ENCODE results near the gene SGIP1. TPM values are rescaled to one million over a fixed set of nuclear protein-coding genes. Genes with fewer than 3 reads are reported as not detected.

Gene SGIP1, protein sequence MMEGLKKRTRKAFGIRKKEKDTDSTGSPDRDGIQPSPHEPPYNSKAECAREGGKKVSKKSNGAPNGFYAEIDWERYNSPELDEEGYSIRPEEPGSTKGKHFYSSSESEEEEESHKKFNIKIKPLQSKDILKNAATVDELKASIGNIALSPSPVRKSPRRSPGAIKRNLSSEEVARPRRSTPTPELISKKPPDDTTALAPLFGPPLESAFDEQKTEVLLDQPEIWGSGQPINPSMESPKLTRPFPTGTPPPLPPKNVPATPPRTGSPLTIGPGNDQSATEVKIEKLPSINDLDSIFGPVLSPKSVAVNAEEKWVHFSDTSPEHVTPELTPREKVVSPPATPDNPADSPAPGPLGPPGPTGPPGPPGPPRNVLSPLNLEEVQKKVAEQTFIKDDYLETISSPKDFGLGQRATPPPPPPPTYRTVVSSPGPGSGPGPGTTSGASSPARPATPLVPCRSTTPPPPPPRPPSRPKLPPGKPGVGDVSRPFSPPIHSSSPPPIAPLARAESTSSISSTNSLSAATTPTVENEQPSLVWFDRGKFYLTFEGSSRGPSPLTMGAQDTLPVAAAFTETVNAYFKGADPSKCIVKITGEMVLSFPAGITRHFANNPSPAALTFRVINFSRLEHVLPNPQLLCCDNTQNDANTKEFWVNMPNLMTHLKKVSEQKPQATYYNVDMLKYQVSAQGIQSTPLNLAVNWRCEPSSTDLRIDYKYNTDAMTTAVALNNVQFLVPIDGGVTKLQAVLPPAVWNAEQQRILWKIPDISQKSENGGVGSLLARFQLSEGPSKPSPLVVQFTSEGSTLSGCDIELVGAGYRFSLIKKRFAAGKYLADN
- not detected for total RNA-seq

DNA sequence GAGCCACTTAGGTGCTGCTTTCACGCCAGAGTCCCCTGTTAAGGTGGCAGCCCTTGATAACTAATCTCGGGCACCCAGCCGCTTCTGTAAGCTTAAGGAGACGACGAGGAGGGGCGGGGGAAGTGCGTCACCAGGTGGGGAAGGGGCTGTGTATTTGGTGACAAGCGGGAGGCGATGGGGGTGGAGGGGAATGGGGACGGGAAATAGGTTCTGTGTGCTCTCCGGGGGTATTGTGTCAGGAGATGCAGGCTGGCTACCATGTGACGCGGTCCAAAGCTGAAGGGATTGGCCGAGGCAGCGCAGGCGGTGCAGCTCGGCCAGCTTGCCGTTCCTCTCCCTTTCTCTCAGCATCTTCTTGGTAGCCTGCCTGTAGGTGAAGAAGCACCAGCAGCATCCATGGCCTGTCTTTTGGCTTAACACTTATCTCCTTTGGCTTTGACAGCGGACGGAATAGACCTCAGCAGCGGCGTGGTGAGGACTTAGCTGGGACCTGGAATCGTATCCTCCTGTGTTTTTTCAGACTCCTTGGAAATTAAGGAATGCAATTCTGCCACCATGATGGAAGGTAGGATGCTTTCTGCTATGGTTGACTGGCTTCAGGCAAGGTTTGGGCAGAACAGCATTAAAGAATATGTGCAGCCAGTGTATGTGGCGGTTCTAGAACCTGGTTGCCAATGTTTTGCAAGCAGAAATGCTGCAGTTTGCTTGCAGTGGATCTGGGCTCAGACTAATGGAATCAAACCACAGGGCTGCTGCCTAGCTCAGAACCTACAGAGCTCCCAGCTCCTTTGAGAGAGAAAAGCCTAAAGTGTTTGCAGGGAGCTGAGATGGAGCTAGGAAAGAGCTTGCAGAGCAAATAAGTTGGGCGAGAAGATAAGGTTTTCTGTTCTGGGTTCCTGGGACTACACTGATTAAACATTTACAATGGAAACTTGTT, at the start of gene SGIP1:
SGIP1 (plus strand) TSS at position 350 of the 937 bp plus-strand sequence; CDS start at position 556, 206 bp downstream.
- ATAC-seq (replicated peaks), result peak; percentile 40
- Mint-ChIP-seq H3K4me3 (peak within 1 kb of the TSS; percentile 78), H3K27ac (peak within 1 kb of the TSS; percentile 43), H3K36me3 (ENCODE audit: low read depth) (no peaks in the 10 kb centered on the region), H3K4me1 (peaks cover 5% of the 10 kb centered on the region), H3K9me3 (no peaks in the 10 kb centered on the region), H3K27me3 (peaks cover 46% of the 10 kb centered on the region)

DNA sequence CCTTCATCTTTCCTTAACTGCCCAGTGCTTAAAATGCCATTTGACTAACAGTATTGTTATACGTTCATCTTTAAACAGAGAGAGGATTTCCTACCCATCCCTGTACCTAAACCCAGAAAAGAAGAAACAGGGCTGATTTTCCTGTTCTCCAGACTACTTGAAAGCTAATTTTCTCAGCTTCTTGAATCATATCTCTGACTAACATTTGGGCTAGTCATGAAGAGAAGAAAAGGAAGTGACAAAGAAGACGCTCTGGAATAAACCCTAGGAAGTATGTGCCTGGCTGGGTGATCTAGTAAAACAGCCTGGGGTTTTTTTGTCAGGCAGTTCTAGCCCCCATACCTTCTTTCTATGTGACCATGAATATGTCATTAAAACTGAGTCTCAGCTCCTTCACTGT, 44.8 kb upstream of the SGIP1 start:
- ATAC-seq (replicated peaks), result no peak
- no peak overlapping the region for H3K27ac Mint-ChIP-seq
- H3K27me3 Mint-ChIP-seq, result no peaks in the 10 kb centered on the region
- no peaks in the 10 kb centered on the region for H3K9me3 Mint-ChIP-seq
- H3K36me3 Mint-ChIP-seq (ENCODE audit: low read depth), result no peaks in the 10 kb centered on the region
- no peak overlapping the region for H3K4me3 Mint-ChIP-seq
- no peaks in the 10 kb centered on the region for H3K4me1 Mint-ChIP-seq

DNA sequence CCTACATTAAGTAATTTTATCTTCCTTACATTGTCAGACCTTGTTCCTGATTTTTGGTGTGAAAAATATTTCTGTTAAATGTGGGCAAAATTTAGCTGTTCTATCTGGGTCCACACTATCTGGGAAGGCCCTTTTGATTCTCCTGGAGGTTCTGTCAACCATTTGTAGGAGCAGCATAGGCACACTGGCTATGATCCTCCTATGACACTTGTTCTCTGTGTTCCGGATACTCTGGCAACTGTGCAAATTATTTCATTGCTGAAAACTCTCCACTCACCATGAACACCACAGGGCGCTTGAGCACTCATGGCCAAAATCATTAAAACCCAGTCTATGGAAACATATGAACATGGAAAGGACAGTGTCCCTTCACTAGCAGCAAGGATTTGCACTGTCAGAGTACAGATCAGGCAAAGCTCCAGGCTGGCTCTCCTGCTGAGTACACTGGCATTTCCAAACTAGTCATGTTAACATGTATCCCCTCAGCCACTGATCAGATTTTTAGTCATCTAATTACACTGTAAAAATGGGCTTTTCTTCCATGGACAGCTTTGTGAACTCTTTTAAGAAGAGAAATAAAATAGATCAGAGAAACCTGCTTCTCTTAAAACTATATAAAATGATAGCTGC, 43.9 kb upstream of the SGIP1 start:
- no peak for ATAC-seq (replicated peaks)
- Mint-ChIP-seq H3K4me3 (no peak overlapping the region), H3K27ac (no peak overlapping the region), H3K27me3 (no peaks in the 10 kb centered on the region), H3K9me3 (no peaks in the 10 kb centered on the region), H3K36me3 (ENCODE audit: low read depth) (no peaks in the 10 kb centered on the region), H3K4me1 (no peaks in the 10 kb centered on the region)

DNA sequence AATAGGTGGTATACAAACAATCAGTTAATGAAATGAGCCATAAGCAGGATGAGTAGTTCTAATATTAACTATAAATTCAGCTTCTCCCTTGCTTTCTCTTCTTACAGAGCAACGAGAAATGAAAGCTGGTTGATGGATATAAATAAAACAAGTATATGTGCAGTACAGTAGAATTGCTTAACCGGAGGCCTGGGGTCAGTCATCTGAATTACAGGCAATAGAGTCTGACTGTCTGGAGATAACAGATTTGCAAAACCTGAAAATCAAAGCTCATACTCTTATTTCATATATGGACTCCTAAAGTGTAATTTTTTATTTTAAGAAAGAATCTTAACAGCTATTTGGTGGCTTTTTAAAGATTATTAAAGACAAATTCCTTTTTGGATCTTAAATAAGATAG, 43.1 kb upstream of the SGIP1 start:
- Mint-ChIP-seq H3K4me3 (no peak overlapping the region), H3K27me3 (no peaks in the 10 kb centered on the region), H3K36me3 (ENCODE audit: low read depth) (no peaks in the 10 kb centered on the region), H3K27ac (no peak overlapping the region), H3K9me3 (no peaks in the 10 kb centered on the region), H3K4me1 (no peaks in the 10 kb centered on the region)
- ATAC-seq (replicated peaks), result no peak

DNA sequence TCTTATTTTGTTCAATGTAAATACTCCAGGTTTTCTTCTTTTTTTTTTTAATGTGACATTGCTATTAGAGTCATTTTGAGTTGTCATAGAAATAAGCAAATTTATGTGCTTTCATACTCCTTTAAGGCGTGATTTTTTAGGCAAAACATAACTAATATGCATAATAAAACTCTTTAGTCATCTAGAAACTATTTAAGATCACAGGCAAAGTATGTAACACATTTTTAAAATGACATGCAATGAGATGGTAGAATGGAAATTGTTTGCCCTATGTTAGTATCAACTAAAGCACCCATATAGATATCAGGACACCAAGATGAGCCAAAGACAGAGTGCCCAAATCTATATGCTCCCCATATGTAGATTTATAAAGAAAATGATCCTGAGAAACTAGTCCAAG, 41.5 kb upstream of the SGIP1 start:
- Mint-ChIP-seq H3K9me3 (no peaks in the 10 kb centered on the region), H3K4me1 (no peaks in the 10 kb centered on the region), H3K27ac (no peak overlapping the region), H3K4me3 (no peak overlapping the region), H3K36me3 (ENCODE audit: low read depth) (no peaks in the 10 kb centered on the region), H3K27me3 (peaks cover 7% of the 10 kb centered on the region)
- no peak for ATAC-seq (replicated peaks)

DNA sequence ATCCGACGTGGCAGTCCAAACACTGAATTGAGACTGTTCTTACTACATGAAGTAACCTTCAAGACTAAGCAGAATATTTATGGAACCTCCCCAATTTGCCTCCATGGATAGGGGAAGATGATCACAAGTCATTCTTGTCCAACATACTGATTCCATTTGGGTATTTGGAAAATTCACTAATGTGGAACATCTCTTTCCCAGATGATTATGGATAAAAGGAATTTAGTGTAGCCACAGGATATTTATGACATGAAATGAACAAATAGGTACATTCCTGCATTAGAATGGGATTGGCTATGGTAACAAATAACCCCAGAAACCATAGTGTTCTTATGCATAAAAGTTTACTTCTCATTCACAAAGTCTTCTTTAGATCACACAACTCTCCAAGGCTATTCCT, 40.2 kb upstream of the SGIP1 start:
- Mint-ChIP-seq H3K9me3 (no peaks in the 10 kb centered on the region), H3K27ac (no peak overlapping the region), H3K4me3 (no peak overlapping the region), H3K27me3 (peaks cover 11% of the 10 kb centered on the region), H3K4me1 (no peaks in the 10 kb centered on the region), H3K36me3 (ENCODE audit: low read depth) (no peaks in the 10 kb centered on the region)
- ATAC-seq (replicated peaks), result no peak

DNA sequence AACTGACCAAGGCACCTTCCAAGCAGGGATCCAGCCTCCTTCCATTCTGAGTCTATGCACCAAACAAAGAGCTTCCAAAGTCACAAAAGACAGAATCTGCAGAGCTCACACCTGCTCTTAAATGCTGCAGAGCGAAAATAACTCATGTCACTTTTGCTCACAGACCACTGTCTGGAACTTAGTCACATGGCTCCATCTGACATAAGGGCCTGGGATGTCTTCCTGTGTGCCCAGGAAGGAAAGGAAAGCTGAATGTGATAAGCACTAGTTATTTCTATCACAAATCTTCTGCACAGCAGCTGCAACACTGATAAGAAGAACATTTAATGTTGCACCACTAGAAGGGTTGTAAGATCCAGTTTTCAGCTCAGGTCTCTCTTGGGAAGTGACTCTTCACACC, 39.5 kb upstream of the SGIP1 start:
- Mint-ChIP-seq H3K36me3 (ENCODE audit: low read depth) (no peaks in the 10 kb centered on the region), H3K4me1 (no peaks in the 10 kb centered on the region), H3K27ac (no peak overlapping the region), H3K27me3 (peaks cover 17% of the 10 kb centered on the region), H3K9me3 (no peaks in the 10 kb centered on the region), H3K4me3 (no peak overlapping the region)
- ATAC-seq (replicated peaks), result no peak

DNA sequence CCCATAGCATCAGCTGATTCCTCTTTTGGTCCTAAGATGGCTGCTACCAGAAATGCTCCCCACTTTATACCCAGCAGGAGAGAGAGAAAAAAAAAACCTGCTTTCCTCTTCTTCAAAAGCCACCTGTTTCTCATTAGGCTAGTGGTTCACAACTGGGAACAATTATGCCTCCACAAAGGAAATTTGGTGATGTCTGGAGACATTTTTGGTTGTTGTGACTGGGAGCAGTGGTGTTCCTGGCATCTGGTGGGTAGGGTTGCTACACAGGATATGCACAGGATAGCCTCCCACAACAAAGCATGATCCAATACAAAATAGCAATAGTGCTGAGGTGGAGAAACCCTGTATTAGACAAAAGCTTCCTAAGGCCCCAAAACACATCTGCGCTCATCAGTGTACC, 38.5 kb upstream of the SGIP1 start:
- no peaks in the 10 kb centered on the region for H3K4me1 Mint-ChIP-seq
- H3K4me3 Mint-ChIP-seq, result no peak overlapping the region
- ATAC-seq (replicated peaks), result no peak
- no peak overlapping the region for H3K27ac Mint-ChIP-seq
- peaks cover 17% of the 10 kb centered on the region for H3K27me3 Mint-ChIP-seq
- H3K9me3 Mint-ChIP-seq, result no peaks in the 10 kb centered on the region
- no peaks in the 10 kb centered on the region for H3K36me3 Mint-ChIP-seq (ENCODE audit: low read depth)

DNA sequence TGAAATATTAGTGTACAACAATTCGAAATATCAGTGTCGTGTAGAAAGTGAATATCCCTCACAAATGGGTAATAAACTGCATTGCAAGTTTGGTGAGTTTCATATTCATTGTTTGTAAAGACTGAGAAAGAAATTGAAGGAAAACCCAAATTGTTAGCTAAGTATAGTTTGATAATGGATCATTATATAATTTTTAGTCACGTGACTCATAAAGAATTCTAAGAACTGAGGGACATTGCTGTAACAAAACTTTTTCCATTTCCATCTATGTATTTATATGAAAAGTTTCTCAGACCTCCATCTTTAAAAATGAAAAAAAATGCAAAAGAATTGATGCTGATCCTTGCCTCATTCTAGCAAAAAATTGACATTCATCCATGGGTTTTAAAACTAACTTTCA, 36.0 kb upstream of the SGIP1 start:
- Mint-ChIP-seq H3K27ac (no peak overlapping the region), H3K36me3 (ENCODE audit: low read depth) (no peaks in the 10 kb centered on the region)

DNA sequence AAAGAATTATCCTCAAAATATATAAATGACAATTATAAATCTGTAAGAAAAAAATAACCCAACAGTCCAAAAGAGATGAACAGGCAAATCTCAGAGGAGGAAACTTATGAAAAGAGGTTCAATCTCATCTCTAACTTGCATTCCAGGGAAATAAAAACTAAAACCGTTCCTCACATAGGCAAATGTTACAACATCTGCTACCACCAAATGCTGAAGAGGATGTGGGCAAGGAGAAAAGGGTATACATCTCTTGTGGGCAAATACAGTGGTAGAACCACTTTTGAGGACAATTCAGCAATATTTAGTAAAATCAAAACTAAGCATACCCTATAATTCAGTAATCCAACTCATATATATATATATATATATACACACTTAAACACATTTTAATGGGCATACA, 33.7 kb upstream of the SGIP1 start:
- no peaks in the 10 kb centered on the region for H3K36me3 Mint-ChIP-seq (ENCODE audit: low read depth)
- no peak overlapping the region for H3K4me3 Mint-ChIP-seq
- ATAC-seq (replicated peaks), result no peak
- H3K9me3 Mint-ChIP-seq, result no peaks in the 10 kb centered on the region
- no peak overlapping the region for H3K27ac Mint-ChIP-seq
- H3K4me1 Mint-ChIP-seq, result no peaks in the 10 kb centered on the region
- H3K27me3 Mint-ChIP-seq, result peaks cover 35% of the 10 kb centered on the region

More for the DNA sequence above, 36.0 kb upstream of the SGIP1 start:
- Mint-ChIP-seq H3K4me1 (no peaks in the 10 kb centered on the region), H3K9me3 (no peaks in the 10 kb centered on the region), H3K4me3 (no peak overlapping the region), H3K27me3 (peaks cover 34% of the 10 kb centered on the region)
- no peak for ATAC-seq (replicated peaks)

DNA sequence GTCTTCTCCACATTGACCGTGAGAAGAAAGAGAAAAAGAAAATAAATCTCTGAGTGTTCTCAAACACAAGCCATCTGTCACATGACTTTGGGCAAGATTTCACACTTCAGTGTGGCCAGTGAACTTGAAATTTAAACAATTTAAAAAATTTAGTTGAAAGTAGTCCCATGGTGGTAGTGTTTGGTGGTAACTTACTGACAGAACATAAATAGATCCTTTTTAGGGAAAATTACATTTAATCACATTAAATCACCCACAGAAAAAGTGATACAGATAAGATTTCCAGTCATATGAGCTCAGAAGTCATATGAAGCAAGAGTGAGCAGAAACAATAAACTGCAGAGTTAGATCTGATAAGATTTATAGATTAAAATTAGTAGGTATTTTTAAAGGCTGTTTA, 31.9 kb upstream of the SGIP1 start:
- no peak overlapping the region for H3K27ac Mint-ChIP-seq
- H3K4me3 Mint-ChIP-seq, result no peak overlapping the region
- H3K9me3 Mint-ChIP-seq, result no peaks in the 10 kb centered on the region
- H3K27me3 Mint-ChIP-seq, result peaks cover 35% of the 10 kb centered on the region
- no peaks in the 10 kb centered on the region for H3K4me1 Mint-ChIP-seq
- ATAC-seq (replicated peaks), result no peak
- H3K36me3 Mint-ChIP-seq (ENCODE audit: low read depth), result no peaks in the 10 kb centered on the region

DNA sequence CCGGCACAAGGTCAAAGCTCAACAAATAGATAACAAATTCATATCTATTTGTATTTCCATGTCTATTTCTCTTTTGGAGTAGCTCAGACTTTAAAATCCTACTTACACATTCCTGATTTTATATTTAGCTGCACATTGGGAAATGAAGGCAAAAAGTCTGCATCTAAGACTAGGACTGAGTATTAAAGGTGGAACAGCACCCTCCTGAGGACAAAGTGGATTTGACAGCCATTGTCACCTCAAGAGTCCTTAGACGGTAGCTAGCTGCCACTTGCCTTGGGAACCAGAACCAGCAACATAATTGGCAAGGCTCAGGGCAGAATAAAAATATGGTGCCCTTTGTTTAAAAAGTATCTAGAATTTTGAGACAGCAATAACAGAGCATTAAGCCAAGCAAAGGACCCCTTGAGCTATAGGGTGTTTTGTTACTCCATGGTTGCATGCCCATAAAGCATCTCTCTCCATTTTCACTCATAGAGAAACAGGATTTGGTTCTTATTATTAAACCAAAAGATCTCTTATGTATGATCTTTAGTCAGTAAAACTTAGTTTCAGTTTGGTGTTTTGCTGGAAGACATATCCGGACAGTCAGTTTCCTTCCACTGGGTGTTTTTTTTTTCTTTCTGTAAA, 30.0 kb upstream of the SGIP1 start:
- Mint-ChIP-seq H3K4me3 (no peak overlapping the region), H3K9me3 (no peaks in the 10 kb centered on the region), H3K27ac (no peak overlapping the region), H3K4me1 (no peaks in the 10 kb centered on the region), H3K27me3 (peaks cover 40% of the 10 kb centered on the region), H3K36me3 (ENCODE audit: low read depth) (no peaks in the 10 kb centered on the region)
- peak; percentile 65 for ATAC-seq (replicated peaks)

DNA sequence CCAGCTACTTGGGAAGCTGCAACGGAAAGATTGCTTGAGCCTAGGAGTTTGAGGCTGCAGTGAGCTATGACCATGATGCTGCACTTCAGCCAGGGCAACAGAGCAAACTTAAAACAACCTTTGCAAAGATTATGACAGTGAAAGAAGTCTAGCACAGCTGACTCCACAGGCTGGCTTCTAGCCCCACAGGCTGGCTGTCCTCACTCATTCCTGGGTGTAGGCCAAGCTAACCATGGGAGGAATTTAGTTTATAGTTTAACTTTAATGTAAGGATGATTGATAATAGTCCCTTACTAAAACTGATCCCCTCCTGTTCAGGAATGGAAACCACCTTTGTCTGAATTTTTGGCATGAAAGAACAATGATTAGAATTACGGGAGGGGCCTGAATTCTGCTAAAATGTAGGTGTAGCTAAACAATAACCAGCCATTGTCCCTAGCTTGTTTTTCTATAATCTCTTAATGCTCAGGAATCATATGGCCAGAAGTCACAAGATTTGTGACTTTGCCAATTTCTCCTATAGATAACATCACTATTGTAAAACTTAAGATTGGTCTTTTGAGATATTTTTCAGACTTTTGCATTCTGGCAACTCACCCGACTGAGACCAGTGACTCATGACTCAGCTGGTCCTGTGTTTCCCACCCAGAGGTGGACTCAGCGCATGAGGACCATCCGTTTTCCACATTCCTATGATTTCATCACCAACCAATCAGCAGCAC, 28.1 kb upstream of the SGIP1 start:
- no peak for ATAC-seq (replicated peaks)
- H3K36me3 Mint-ChIP-seq (ENCODE audit: low read depth), result no peaks in the 10 kb centered on the region
- H3K27ac Mint-ChIP-seq, result no peak overlapping the region

More for the DNA sequence above, 28.1 kb upstream of the SGIP1 start:
- Mint-ChIP-seq H3K4me1 (no peaks in the 10 kb centered on the region), H3K4me3 (no peak overlapping the region), H3K9me3 (no peaks in the 10 kb centered on the region), H3K27me3 (peaks cover 46% of the 10 kb centered on the region)
